ENCODE data around the gene C15orf62.

The C15orf62 gene, protein sequence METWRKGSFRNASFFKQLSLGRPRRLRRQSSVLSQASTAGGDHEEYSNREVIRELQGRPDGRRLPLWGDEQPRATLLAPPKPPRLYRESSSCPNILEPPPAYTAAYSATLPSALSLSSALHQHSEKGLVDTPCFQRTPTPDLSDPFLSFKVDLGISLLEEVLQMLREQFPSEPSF

DNA sequence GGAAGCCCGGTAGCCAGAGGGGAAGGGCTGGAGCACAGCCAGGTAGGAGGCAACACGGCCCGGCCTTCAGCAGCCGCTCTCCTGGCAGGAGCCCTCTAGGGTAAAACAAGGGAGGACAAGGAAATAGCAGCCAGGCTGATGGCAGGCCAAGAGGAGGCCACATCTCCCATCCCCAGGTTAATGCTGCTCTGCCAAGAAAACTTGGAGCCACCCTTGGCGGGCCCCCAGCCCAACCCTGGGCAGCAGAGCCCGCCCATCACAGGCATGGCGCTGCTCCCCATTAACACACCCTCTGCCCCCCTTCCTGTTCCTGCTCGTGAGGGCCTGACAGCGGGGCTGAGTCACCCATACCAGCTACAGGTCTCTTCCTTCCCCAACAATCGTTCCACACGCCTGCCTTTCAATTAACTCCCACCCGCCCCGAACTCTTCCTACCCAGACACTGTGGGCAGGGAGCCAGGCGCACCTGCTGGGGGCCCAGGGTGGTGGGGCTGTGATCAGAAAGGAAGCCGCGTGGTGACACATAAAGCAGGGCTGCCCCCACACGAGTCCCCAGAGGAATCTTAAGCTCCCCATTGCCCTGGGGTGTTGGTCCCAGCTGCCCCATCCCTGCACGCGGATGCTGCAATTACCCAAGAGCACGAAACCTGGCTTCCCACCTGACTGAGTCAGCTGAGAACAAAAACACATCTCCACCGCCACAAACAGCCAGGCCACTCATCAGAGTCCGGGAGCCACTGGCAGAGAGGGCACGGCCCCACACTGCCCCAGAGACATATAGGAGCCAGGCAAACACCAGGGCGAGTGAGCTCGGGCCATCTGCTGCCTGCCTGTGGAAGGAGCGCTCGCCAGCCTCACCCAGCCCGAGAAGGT lies at the start of gene C15orf62:
Gene C15orf62 (plus strand): TSS at position 707 of the 873 bp plus-strand sequence. CDS start 516 bp downstream, outside the sequence.
- DNase-seq (ENCODE audit: low read depth, low spot score): no peak

DNA sequence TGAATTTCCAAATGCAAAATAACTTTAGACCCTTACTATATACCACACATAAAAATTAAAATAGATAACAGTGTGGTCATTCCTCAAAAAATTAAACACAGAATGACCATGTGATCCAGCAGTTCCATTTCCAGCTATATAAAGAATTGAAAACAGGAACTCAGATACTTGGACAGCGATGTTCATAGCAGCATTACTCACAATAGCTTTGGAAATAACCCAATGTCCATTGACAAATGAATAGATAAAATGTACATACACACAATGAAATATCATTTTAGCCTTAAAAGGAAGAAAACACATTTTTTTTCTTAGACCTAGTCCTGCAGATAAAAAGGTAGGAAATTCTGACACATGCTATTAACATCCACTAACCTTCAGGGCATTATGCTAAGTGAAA lies 48.1 kb upstream of the C15orf62 start:
- DNase-seq (ENCODE audit: low read depth, low spot score): no peak

DNA sequence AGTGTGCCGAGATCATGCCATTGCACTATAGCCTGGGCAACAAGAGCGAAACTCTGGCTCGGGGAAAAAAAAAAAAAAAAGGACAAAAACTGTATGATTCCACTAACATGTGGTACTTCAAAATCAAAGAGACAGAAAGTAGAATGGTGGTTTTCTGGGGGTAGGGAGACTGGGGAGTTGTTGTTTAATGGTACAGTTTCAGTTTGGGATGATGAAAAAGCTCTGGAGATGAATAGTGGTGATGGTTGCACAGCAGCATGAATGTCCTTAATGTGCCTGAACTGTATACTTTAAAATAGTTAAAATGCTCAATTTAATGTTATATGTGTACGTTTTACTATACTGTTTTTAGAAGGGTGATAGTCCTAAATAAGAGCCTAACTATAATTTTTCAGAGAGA lies 47.4 kb upstream of the C15orf62 start:
- DNase-seq (ENCODE audit: low read depth, low spot score): no peak

DNA sequence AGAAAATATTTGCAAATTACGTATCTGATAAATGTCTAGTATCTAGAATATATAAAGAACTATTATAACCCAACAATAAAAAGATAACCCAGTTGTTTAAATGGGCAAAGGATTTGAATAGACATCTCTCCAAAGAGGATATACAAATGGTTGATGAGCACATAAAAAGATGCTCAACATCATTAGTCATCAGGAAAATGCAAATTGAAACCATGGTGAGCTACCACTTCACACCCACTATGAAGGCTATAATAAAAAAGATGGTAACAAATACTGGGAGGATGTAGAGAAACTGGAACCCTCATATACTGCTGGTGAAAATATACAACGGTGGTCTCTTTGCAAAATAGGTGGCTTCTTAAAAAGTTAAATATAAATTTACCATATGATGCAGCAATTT lies 46.8 kb upstream of the C15orf62 start:
- no peak for DNase-seq (ENCODE audit: low read depth, low spot score)

DNA sequence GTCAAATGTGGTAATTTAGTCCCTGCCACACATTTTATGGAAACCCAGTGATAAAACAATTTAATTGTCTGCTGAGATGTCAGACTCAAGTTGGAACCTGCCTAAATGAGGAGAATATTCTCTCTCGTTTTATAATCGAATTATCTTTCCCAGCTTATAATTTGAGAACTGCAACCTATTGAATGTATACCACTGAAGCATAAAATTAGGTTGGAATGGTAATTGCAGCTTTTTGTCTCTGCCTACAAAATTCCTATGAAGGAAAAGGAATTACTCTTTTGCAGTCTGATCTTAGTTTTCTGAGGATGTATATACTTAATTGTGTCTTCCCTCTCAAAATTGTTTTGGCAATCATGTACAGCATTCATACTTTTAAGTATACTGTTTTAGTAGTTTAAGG lies 45.9 kb upstream of the C15orf62 start:
- DNase-seq (ENCODE audit: low read depth, low spot score): no peak

DNA sequence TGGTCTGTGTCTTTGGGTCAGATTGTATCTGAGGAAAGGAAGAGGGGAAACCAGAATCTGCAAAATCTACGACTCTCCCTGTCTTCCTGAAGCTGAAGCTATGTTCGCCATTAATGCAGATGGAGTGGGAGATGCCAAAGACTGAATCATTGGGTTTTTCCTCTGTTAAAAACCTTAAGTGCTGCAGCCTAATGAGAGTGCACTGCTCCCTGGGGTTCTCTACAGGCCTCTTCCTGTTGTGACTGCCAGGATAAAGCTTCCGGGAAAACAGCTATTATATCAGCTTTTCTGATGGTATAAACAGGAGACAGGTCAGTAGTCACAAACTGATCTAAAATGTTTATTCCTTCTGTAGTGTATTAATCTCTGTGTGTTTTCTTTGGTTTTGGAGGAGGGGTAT lies 38.7 kb upstream of the C15orf62 start:
- no peak for DNase-seq (ENCODE audit: low read depth, low spot score)

DNA sequence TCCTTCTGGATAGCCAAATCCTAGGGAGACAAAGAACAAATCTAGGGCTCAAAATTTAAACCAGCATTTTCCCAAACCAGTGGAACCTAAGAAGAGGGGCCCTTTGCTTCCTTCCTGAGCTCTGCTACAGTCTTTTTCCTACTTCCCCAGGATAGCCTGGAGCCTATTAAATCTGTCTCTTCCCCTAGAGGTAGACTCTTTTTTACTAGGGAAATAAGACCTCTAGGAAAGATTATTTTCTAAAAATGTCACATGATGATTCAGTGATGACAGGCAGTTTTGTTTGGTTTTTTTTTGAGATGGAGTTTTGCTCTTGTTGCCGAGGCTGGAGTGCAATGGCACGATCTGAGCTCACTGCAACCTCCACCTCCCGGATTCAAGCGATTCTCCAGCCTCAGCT lies 33.2 kb upstream of the C15orf62 start:
- no peak for DNase-seq (ENCODE audit: low read depth, low spot score)

DNA sequence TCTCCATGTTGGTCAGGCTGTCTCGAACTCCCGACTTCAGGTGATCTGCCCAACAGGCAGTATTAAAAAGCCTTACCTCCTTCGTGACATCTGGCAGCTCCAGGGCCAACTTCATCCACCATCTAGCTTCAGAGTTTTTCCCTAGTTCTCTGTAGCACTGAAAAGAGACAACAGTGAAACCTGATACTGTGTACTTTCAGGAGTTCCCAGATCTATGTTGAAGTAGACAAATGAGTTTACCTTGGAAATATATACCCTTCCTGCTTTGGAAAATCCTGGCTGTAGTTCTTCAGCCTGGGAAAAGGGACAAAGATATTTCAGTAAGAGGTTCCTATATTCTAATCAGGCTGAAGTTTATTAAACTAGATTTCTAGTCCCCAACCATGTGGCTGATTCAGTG lies 32.7 kb upstream of the C15orf62 start:
- no peak for DNase-seq (ENCODE audit: low read depth, low spot score)

DNA sequence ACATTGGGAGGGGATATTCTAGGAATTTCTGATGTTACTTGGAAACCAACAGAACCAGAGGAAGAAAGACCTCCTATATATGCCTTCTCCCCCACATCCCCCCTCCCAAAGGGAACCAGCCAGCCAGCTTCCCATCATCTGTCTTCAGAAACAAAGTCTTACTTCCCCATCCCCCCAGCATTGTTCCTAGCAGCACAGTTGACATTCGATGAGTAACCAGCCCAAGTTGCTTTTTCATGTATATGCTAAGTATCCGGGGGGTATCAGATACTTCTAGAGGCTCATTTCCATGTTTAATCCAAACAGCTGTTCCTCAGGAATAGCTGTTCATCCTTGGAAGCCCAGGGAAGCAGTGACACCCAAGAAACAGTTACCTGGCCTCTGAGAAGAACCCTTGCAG lies 30.7 kb upstream of the C15orf62 start:
- no peak for DNase-seq (ENCODE audit: low read depth, low spot score)

DNA sequence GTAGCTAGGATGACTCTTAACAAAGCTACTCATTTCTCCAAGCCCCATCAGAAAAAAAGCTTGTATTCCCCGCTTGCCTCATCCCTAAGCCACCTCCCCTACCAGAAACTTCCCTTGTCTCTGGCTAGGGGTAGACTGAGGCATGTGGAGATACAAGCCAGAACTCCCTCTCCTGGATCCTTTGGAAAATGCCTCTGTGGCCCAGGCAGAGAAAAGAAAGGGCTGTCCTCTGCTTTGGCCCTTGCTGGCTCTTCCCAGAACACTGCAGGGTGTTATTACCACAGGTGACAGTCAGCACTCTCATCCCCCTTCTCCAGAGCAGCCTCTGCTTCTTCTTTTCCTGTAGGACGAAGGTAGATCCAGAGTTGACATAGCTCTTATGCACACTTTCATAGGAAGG lies 29.9 kb upstream of the C15orf62 start:
- no peak for DNase-seq (ENCODE audit: low read depth, low spot score)

DNA sequence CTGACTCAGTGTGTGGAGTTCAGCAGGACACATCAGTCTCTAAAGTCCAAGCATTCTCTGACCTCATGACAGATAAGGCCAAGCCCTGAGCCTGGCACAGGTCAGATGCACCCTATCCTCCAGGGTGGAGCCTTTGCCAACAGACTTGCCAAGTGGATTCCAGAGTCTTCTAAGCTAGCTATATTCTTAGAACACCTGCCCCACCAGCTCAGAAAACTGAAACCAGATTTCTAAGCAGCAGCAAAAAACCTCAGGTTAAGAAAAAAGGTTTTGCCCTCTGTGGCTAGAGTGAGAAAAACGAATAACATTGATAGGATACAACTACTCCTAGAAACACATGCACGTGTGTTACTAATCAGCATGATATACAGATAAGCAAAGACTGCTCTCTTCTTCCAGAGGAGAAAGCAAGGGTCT lies 26.3 kb upstream of the C15orf62 start:
- DNase-seq (ENCODE audit: low read depth, low spot score): no peak

DNA sequence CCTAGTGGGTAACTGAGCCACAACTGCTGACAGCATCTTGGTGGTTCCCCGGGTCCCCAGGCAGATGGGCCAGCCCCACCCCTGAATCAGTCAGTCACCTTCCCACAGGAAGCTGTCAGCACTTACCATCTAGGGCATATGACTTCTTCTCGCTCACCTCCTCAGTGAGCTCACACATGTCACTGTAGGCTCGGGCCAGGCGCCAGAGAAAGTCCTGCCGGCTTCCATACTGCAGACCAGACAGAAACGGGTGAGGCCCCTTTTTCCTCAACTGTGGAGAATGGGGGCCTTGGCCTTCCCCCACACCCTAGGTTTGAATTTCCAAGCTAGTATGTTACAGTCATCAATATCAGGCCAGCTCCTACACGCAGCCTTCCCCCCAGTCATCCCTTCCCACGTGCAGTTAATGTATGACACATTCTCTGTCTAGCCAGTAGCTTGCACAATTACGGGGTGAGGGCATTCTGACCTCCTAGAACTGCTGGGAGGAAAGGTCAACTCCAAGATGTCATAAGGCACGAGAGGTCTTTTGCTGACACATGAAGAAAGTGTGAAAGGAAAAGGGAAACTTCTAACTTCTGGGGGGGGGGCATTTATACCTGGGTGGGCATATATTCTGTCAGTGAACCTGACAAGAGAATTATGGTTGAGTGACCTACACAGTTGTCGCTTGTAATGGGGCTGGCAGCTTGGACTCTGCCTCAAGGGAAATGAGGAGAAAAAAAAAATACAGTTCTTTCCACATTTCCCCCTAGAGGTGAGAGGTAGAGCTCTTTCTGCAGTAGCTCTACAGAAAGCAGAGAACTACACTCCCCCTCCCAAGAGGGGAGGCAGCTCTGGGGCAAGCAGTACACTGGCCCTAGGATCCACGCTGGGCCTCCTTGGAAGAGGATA lies 25.6 kb upstream of the C15orf62 start:
- DNase-seq (ENCODE audit: low read depth, low spot score): no peak

DNA sequence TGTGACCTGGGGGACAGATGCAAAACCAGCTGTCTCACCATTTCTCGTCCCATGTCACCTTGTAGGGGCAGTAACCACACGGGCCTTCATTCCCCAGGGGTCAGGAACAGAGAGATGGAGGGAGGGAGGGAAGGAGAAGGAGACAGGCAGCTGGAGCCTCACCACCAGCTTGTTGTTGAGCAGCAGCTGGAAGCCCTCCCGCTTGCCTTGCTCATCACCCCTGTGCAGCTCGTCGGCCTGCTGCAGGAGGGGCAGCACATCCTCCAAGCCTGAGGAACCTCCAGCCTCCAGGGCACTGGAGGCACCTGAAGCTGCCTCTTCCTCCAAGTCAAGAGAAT lies 25.0 kb upstream of the C15orf62 start:
- DNase-seq (ENCODE audit: low read depth, low spot score): no peak

DNA sequence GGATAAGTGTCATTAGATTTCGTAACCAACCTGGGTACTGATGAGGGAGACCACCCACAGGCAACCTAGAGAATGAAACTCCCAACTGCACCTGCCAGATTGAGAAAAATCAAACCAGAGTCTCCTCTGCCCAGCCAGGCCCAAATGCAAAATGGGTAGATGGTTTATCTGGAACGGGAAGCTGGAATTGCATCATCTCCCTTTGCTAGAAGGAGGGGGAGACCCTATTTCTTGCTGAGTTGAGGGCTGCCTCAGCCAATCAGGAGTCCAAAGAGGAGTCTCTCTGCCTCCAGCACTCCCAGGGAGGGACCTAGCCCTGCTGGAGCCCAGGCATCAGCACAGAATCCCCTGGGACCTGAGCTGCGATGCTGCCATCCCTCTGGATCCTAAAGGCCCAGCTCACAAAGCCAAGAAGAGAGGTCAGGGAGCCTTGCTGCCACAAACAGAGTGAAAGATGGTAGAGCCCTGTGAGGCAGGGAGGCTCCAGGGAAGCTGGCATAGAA lies 22.8 kb upstream of the C15orf62 start:
- no peak for DNase-seq (ENCODE audit: low read depth, low spot score)

DNA sequence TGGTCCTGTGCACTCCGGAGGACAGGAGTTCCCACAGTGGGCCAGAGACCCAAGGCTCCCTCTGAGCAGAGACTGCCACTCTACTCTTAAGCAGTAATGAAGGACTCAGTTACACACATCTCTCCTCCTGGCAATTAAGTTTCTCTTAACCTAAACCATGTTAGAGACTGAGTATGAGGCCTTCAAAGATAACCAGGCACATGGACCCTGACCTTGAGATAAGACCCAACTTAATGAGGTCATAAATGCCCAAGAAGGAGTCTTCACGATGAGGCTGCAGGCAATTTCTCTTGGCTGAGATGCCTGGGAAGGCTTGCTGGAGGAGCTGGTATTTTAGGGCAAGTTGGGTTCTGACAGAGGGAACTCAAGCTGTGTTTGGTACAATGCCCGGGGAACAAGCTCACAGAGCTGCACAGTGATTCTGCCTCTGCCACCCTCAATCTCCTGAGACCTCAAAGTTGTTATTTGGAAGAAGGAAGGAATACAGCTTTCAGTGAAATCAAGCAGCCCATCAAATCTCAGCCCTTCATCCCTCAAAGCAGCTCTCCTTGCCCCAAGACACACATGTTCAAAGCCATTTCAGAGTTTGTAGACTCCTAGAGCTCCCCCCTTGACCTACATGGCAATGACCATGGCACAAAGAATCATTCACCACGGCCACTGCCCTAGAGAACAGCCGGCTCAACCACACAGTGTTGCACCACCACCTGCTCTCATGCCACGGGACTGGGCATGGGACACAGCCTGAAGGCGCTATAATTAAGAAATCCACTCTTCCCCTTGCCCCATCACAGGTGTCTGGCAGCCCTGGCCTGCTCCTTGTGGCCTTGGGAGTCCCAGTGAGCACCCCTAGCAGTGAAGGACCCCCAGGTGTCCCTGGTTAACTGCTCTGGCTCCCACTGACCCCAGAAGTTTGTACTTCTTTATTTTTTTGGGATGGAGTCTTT lies 21.8 kb upstream of the C15orf62 start:
- no peak for DNase-seq (ENCODE audit: low read depth, low spot score)

DNA sequence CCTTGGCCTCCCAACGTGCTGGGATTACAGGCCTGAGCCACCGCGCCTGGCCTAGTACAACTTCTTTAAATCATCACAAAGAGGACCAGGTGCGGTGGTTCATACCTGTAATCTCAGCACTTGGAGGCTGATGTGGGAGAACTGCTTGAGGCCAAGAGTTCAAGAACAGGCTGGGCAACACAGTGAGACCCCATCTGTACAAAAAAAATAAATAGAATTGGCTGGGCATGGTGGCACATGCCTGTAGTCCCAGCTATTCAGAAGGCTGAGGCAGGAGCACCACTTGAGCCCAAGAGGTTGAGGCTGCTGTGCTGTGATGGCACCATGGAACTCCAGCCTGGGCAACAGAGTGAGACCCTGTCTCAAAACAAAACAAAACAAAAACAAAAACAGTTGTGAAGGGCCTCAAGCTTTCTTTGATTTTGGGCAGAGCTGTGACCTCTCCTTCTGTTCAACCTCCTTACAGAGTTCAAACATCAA lies 20.6 kb upstream of the C15orf62 start:
- no peak for DNase-seq (ENCODE audit: low read depth, low spot score)

DNA sequence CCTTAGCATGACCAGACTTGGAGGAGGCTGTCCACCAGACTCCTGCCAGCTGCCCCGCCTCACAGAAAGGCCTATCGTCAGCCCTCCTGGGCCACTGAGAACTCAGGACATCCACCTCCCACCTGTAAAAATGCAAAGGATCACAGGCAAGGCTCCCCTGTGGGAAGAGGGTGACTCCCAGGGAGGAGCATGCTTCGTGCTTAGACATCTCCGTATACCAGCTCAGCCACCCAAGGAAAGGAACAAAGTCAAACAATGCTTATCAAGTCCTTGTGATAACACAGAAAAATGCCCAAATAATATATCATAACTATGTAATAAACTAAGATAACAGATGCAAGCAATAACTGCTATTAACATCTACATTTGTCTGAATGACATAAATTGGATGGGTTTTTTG lies 18.9 kb upstream of the C15orf62 start:
- DNase-seq (ENCODE audit: low read depth, low spot score): no peak

DNA sequence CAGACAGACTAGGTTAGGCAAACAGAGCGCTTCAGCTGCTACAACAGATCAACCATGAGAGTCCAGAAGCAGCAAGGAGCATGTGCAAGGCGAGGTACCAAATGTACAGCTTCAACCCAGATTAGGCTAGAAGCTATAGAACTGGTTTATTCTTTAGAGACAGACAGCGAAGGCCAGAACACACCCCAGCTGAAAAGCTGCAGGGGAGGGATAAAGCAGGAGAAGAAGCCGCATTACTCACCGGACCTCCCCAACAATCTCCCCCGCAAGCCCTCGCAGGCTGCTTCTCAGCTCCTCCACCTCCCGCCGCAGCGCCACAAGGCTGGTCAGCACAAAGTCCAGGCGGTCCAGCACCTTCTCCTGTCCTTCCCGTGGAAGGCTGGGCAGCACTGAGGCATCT lies 18.0 kb upstream of the C15orf62 start:
- no peak for DNase-seq (ENCODE audit: low read depth, low spot score)

DNA sequence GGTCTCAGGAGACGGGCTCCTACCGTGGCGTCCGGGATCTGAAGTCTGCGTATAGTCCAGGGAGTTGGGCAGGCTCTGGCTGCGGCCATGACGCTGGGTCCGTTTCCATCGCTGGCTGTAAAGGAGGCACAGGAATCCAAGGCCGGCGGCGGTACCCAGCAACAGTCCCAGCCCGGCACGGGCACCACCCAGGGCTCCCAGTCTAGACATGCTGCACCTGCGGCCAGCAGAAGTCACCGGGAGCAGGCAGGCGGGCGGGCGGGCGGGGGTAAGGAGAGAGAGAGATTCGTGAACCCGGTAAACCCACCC lies 15.3 kb upstream of the C15orf62 start:
- DNase-seq (ENCODE audit: low read depth, low spot score): no peak

DNA sequence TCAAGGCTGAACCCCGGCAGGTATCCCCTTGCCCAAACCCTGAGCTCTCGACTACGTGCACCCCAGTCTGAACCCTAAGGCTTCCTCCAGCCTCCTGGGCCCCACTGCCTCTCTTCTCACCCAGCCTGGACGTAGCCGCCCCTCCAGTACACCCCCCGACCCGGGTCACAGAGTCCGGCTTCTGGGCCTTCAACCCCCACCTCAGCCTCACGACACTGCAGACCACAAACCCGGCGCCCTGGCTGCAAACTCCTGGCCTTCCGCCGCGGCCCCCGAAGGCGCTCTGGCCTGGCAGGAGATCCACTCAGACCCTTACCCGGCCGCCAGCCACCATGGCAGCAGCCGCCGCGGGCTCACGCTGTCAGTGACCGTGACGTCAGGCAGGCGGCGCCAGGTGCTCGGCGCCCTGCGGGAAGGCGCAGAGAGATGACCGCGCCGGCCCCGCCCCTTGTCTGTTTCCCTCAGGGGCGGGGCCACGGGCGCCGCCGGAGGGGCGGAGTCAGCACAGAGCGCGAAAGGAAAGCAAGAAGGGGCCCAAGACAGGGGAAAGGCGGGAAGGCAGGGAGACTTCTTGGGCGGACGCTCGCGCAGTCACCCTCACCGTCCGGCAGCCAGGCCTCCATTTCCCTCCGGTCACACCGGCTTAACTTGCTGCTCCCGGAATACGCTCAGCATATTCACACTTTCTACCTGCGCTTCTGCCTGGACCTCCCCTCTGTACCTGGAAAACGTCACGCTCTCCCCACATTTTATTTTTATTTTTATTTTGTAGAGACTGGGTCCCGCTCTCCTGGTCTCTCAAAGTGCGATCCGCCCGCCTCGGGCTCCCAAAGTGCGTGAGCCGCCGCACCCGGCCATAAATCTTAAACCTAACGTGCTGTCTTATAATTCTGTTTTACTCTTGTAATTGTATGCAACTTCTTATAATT lies 14.6 kb upstream of the C15orf62 start, which contains the start of gene RMDN3:
Gene RMDN3 (minus strand): TSS at position 372 of the 929 bp plus-strand sequence. CDS start 471 bp downstream, outside the sequence.
- DNase-seq (ENCODE audit: low read depth, low spot score): peak; percentile 88

Measured in activated CD4-positive, CD25-positive, alpha-beta regulatory T cell treated with anti-CD3 and anti-CD28 coated beads, Interleukin-2, amount 50 U/mL, for 16 hours (primary cell).